Endodermal cell (in vitro differentiated cells): ENCODE data around the gene ITIH1. TPM values are rescaled to one million over a fixed set of nuclear protein-coding genes. Genes with fewer than 3 reads are reported as not detected.

Experiments
- DNase-seq: peaks from one replicate; pipeline ENCODE4 v3.0.0-alpha.2; 2017
- H3K27ac ChIP-seq: 2 replicates; pipeline ENCODE4 v1.5.1; 2013; ENCODE audit warnings: mild to moderate bottlenecking, low read depth, low read length, moderate library complexity
- H3K27me3 ChIP-seq: 2 replicates; pipeline ENCODE4 v1.6.1; 2013; ENCODE audit warnings: mild to moderate bottlenecking, low read length, moderate library complexity; ENCODE audit not compliant: insufficient read depth, control insufficient read depth, poor library complexity, severe bottlenecking
- H3K36me3 ChIP-seq: 2 replicates; pipeline ENCODE4 v1.7.0; 2013; ENCODE audit warnings: mild to moderate bottlenecking, low read length, moderate library complexity; ENCODE audit not compliant: control insufficient read depth, insufficient read depth
- H3K4me1 ChIP-seq: one replicate; pipeline ENCODE4 v1.7.0; 2013; ENCODE audit warnings: low read length; ENCODE audit not compliant: control insufficient read depth, insufficient read depth
- H3K4me3 ChIP-seq: 2 replicates; pipeline ENCODE4 v1.5.1; 2013; ENCODE audit warnings: mild to moderate bottlenecking, low read length, moderate library complexity
- H3K9ac ChIP-seq: 2 replicates; pipeline ENCODE4 v1.6.1; 2013; ENCODE audit warnings: mild to moderate bottlenecking, low read length, moderate library complexity; ENCODE audit not compliant: poor library complexity, severe bottlenecking; ENCODE audit errors: extremely low read depth
- H3K9me3 ChIP-seq: 2 replicates; pipeline ENCODE4 v1.6.1; 2013; ENCODE audit warnings: mild to moderate bottlenecking, low read length, moderate library complexity; ENCODE audit not compliant: control insufficient read depth
- H3K27ac Mint-ChIP-seq: 2 replicates; pipeline ENCODE4 v1.8.0; 2020; ENCODE audit warnings: mixed read lengths
- H3K27me3 Mint-ChIP-seq: 2 replicates; pipeline ENCODE4 v1.8.0; 2021; ENCODE audit warnings: mild to moderate bottlenecking, mixed read lengths; ENCODE audit not compliant: insufficient read depth
- H3K36me3 Mint-ChIP-seq: 2 replicates; pipeline ENCODE4 v1.8.0; 2020; ENCODE audit warnings: low read depth, mixed read lengths
- H3K4me1 Mint-ChIP-seq: 2 replicates; pipeline ENCODE4 v1.8.0; 2020; ENCODE audit warnings: mixed read lengths
- H3K4me3 Mint-ChIP-seq: 2 replicates; pipeline ENCODE4 v1.8.0; 2020; ENCODE audit warnings: mild to moderate bottlenecking, moderate library complexity, mixed read lengths
- H3K9me3 Mint-ChIP-seq: 2 replicates; pipeline ENCODE4 v1.8.0; 2020; ENCODE audit warnings: mild to moderate bottlenecking, mixed read lengths
- WGBS, 2 experiments: methylation state at CpG; one replicate each; pipeline versions ENCODE4 v1.1.5 to v1.1.7; 2013; ENCODE audit warnings: missing lambda C conversion rate in 2 of 2, mixed read lengths in 1 of 2; ENCODE audit not compliant: insufficient coverage in 1 of 2, insufficient read length in 1 of 2; 5-methylcytosine and 5-hydroxymethylcytosine counted together
- total RNA-seq, 2 donors: library from RNA; stranded (reverse); fragmentation: NEBNext Ultra II Directional in 1 of 2; extraction: Animal tissue kit (Norgen Biotek cat#: 25700) in 1 of 2; gene quantifications; 2 replicates in 1 of 2; 3 replicates in 1 of 2; pipeline ENCODE4 v1.2.1, GENCODE V29; 2021
- TF ChIP-seq, protein P1 (sequence below): fragments of 200-600 bp; sonication (generic); conservative IDR thresholded peaks from 2 replicates; pipeline ENCODE4 v1.5.0; 2021; ENCODE audit warnings: antibody characterized with exemption, mild to moderate bottlenecking

Gene ITIH1
- total RNA-seq, 2 donors from 2014 or later, result not detected

DNA sequence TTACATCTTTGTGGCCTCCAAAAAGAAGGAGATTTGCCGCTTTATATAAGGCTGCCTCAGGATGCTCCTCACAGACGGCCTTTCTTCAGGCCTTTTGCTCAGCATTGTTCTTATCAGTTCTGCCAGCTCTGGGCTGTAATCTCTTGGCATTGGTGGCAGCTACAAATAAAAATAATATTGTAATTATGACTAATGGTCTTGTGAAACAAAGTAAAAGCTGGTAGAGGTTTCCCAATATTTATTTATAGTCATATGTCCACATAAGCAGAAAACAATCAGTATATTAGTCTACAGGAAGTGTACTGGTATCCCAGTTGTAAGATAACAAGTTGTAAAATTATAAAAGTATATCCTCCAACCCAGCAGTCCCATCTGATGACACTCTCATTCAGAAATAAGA, 13.9 kb upstream of the ITIH1 start:
- TF ChIP-seq, protein P1, sequence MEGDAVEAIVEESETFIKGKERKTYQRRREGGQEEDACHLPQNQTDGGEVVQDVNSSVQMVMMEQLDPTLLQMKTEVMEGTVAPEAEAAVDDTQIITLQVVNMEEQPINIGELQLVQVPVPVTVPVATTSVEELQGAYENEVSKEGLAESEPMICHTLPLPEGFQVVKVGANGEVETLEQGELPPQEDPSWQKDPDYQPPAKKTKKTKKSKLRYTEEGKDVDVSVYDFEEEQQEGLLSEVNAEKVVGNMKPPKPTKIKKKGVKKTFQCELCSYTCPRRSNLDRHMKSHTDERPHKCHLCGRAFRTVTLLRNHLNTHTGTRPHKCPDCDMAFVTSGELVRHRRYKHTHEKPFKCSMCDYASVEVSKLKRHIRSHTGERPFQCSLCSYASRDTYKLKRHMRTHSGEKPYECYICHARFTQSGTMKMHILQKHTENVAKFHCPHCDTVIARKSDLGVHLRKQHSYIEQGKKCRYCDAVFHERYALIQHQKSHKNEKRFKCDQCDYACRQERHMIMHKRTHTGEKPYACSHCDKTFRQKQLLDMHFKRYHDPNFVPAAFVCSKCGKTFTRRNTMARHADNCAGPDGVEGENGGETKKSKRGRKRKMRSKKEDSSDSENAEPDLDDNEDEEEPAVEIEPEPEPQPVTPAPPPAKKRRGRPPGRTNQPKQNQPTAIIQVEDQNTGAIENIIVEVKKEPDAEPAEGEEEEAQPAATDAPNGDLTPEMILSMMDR, result no peak
- Histone ChIP-seq H3K9ac (no peak overlapping the region), H3K4me1 (no peaks in the 10 kb centered on the region), H3K27me3 (no peaks in the 10 kb centered on the region), H3K27ac (no peak overlapping the region), H3K9me3 (no peaks in the 10 kb centered on the region), H3K4me3 (no peak overlapping the region), H3K36me3 (peaks cover 85% of the 10 kb centered on the region)
- no peak for DNase-seq
- Mint-ChIP-seq H3K9me3 (no peaks in the 10 kb centered on the region), H3K4me3 (no peak overlapping the region), H3K36me3 (peaks cover 77% of the 10 kb centered on the region), H3K27ac (no peak overlapping the region), H3K4me1 (no peaks in the 10 kb centered on the region), H3K27me3 (no peaks in the 10 kb centered on the region)
- 99 to 100% methylated on average over 1 to 2 of the region's 2 CpGs for WGBS, 2 experiments

DNA sequence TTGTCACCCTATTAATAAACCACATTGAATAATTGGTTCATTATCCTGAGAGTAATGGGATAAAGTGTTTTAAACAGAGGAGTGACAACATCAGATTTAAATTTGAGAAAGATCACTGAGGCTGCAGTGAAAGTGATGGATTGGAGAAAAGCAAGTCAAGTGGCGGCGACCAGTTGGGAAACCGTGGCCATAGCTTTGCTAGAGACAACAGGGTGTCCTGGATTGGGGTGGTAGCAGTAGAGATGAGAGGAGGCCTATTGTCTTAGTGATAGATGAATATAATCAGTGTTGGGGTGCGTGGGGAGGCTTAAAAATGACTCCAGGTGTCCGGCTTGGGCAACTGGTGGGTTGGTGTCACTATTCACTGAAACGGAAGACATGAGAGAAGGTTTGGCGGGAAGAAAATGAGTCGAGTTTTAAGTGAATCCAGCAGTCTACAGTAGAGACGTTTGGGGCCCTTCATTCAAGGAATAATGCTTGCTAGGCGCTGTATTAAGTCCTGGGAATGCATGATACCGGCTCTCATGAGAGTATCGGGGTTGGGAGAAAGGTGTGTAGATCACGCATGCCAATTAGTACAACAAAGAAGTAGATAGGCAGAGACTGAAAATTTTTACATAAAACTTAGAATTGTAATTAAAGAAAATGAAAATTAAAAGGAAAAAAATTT, 7.5 kb upstream of the ITIH1 start:
- WGBS, 2 experiments, result 18 to 27% methylated on average over 12 to 13 of the region's 13 CpGs
- peak overlapping the region; percentile 83 for H3K9ac ChIP-seq
- Mint-ChIP-seq H3K27ac (peak overlapping the region; percentile 99), H3K4me1 (peaks cover 13% of the 10 kb centered on the region), H3K27me3 (peaks cover 3% of the 10 kb centered on the region), H3K4me3 (peak overlapping the region; percentile 84), H3K36me3 (peaks cover 27% of the 10 kb centered on the region), H3K9me3 (no peaks in the 10 kb centered on the region)
- no peak for DNase-seq
- peaks cover 31% of the 10 kb centered on the region for H3K36me3 ChIP-seq
- no peaks in the 10 kb centered on the region for H3K27me3 ChIP-seq
- no peaks in the 10 kb centered on the region for H3K9me3 ChIP-seq
- H3K4me1 ChIP-seq, result no peaks in the 10 kb centered on the region
- H3K4me3 ChIP-seq, result peak overlapping the region; percentile 91
- TF ChIP-seq, protein P1, result no peak
- no peak overlapping the region for H3K27ac ChIP-seq

DNA sequence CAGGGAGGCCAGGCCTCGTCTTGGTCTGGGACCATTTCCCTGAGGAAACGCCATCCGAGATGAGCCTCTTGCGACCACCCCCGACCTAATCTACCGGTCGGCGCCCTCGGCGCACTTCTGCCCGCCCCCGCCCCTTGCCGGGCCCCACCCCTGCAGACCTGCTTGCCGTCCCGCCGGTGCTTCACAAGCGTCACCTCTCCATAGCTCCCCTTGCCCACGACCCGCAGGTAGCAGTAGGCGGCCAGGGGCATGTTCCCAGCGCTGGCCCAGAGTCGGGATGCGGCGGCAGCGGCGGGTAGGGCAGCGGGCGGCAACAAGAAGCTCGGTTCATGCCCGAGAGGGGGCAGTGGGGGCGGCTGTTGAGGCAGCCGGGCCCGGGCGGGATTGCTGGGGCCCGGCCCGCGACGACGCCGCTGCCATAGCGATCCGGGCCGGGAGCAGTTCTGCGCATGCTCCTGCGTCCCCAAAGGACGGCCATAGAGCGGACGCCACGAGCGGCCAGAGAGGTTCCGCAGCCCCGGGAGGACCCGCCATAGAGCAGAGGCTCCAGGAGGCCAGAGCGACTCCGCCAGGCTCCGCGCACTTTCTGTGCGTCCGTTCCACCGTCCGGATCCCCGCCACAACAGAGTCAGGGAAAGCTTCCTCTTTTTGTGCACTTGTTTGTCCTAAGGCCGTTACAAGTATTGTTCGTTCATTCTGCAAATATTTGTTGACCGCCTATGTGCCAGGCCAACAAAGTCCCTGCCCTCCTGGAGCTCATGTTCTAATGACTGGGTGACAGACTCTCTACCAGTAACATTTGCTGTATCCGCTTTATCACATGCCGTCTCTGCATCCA, 6.7 kb upstream of the ITIH1 start, which contains the start of gene NEK4:
Gene NEK4, minus strand, starts transcription at position 445 of the 838 bp plus-strand sequence. Its CDS starts 194 bp downstream, at position 251.
- Mint-ChIP-seq H3K36me3 (peaks cover 19% of the 10 kb centered on the region), H3K27ac (peak within 1 kb of the TSS; percentile 99), H3K9me3 (no peaks in the 10 kb centered on the region), H3K27me3 (peaks cover 9% of the 10 kb centered on the region), H3K4me3 (peak within 1 kb of the TSS; percentile 84), H3K4me1 (peaks cover 13% of the 10 kb centered on the region)
- Histone ChIP-seq H3K9ac (peak within 1 kb of the TSS; percentile 83), H3K9me3 (no peaks in the 10 kb centered on the region), H3K36me3 (peaks cover 23% of the 10 kb centered on the region), H3K27ac (peak within 1 kb of the TSS; percentile 79), H3K4me1 (no peaks in the 10 kb centered on the region), H3K4me3 (peak within 1 kb of the TSS; percentile 91), H3K27me3 (no peaks in the 10 kb centered on the region)
- 1 to 2% methylated on average over 52 to 67 of the region's 67 CpGs for WGBS, 2 experiments
- peak; percentile 97 for DNase-seq
- TF ChIP-seq, protein P1, result peak; percentile 40
